HCT116 (cell line): ENCODE measurements around the gene NT5C2. TPM values are rescaled to one million over a fixed set of nuclear protein-coding genes. Genes with fewer than 3 reads are reported as not detected.

ENCODE experiments used
- ATAC-seq: fragments of 200-7000 bp; cut with Tn5 transposase; 2 replicates; pipeline ENCODE4 v1.9.1; 2020; ENCODE audit warnings: mild to moderate bottlenecking, moderate library complexity
- BruUV-seq: library from RNA; stranded (reverse); fragments of 400-500 nt; replicated peaks from 2 replicates; lab custom pipeline; 2021; lab: Mats Ljungman, UMichigan
- CTCF ChIA-PET: fragments of 300-600 bp; sonication (Branson Sonifier 250); formaldehyde crosslinking; loops from one replicate; lab custom pipeline; 2021; ENCODE audit warnings: antibody characterized with exemption; lab: Charles Lee
- POLR2A ChIA-PET: fragments of 300-600, 350-600 bp; sonication (Branson Sonifier 250); formaldehyde crosslinking; loops from one replicate; lab custom pipeline; 2021; ENCODE audit warnings: antibody characterized with exemption; lab: Charles Lee
- RAD21 ChIA-PET, 2 experiments: fragments of 300-600 bp; sonication (Branson Sonifier 250); formaldehyde crosslinking; loops; one replicate each; lab custom pipeline; 2023; ENCODE audit warnings: low total read pairs in 2 of 2; ENCODE audit not compliant: uncharacterized antibody in 2 of 2, unreplicated experiment in 2 of 2, low non-redundant PET in 1 of 2; lab: Charles Lee
- DNase-seq: peaks from one replicate; pipeline ENCODE4 v3.0.0-alpha.2; 2010; ENCODE audit warnings: low read depth, low spot score
- H2AFZ ChIP-seq: fragments of 200-600 bp; shearing (Covaris generic), sonication (generic); 2 replicates; pipeline ENCODE4 v1.6.1; 2017; ENCODE audit warnings: low read depth, mixed run types, mixed read lengths, antibody characterized with exemption, low read length; ENCODE audit not compliant: poor library complexity, severe bottlenecking
- H3K27ac ChIP-seq: 2 replicates; pipeline ENCODE4 v1.5.1; 2012; ENCODE audit warnings: low read depth, low read length
- H3K27me3 ChIP-seq: fragments of 200-600 bp; sonication (generic); 2 replicates; pipeline ENCODE4 v1.6.1; 2016; ENCODE audit warnings: mixed run types, low read length, mixed read lengths; ENCODE audit not compliant: insufficient read depth
- H3K36me3 ChIP-seq, 2 experiments: fragments of 200-500 bp in 1 of 2; fragments of 200-600 bp in 1 of 2; sonication (Bioruptor generic) in 1 of 2; sonication (generic) in 1 of 2; 2 replicates each; pipeline versions ENCODE4 v1.5.1 to v1.6.1; 2014 to 2016; ENCODE audit warnings: low read length in 2 of 2, inconsistent platforms in 1 of 2, mixed read lengths in 1 of 2, mixed run types in 1 of 2; ENCODE audit not compliant: insufficient read depth in 2 of 2, control insufficient read depth in 1 of 2
- H3K4me1 ChIP-seq, 2 experiments: fragments of 200-600 bp in 1 of 2; sonication (generic) in 1 of 2; 2 replicates each; pipeline versions ENCODE4 v1.5.1 to v1.6.1; 2012 to 2017; ENCODE audit warnings: low read length in 2 of 2, inconsistent platforms in 1 of 2, mild to moderate bottlenecking in 1 of 2, mixed read lengths in 1 of 2, mixed run types in 1 of 2, moderate library complexity in 1 of 2; ENCODE audit not compliant: insufficient read depth in 2 of 2, control insufficient read depth in 1 of 2
- H3K4me2 ChIP-seq: fragments of 200-600 bp; sonication (generic); 2 replicates; pipeline ENCODE4 v1.6.1; 2017; ENCODE audit warnings: mixed run types, low read length, mixed read lengths
- H3K4me3 ChIP-seq, 2 experiments: fragments of 200-600 bp in 1 of 2; sonication (generic) in 1 of 2; replicated peaks in 1 of 2; 2 replicates each; pipeline ENCODE4 v1.5.1; 2011 to 2016; ENCODE audit warnings: low read length in 2 of 2, control low read depth in 1 of 2, low read depth in 1 of 2, mild to moderate bottlenecking in 1 of 2, mixed read lengths in 1 of 2, mixed run types in 1 of 2
- H3K79me2 ChIP-seq: fragments of 200-600 bp; sonication (generic); 2 replicates; pipeline ENCODE4 v1.6.1; 2017; ENCODE audit warnings: mild to moderate bottlenecking, mixed run types, low read length, moderate library complexity, mixed read lengths; ENCODE audit not compliant: insufficient read depth
- H3K9ac ChIP-seq: fragments of 200-600 bp; sonication (generic); 2 replicates; pipeline ENCODE4 v1.6.1; 2016; ENCODE audit warnings: low read length, mixed read lengths
- H3K9me2 ChIP-seq: fragments of 200-600 bp; sonication (generic), shearing (Covaris generic); 2 replicates; pipeline ENCODE4 v1.6.1; 2017; ENCODE audit warnings: mixed run types, mild to moderate bottlenecking, moderate library complexity; ENCODE audit not compliant: insufficient read depth
- H3K9me3 ChIP-seq, 2 experiments: fragments of 200-500 bp in 1 of 2; fragments of 200-600 bp in 1 of 2; sonication (Bioruptor generic) in 1 of 2; sonication (generic) in 1 of 2; 2 replicates each; pipeline ENCODE4 v1.6.1; 2014 to 2017; ENCODE audit warnings: low read length in 2 of 2, mixed read lengths in 2 of 2, inconsistent platforms in 1 of 2, low read depth in 1 of 2, mild to moderate bottlenecking in 1 of 2, mixed run types in 1 of 2, moderate library complexity in 1 of 2; ENCODE audit not compliant: control insufficient read depth in 1 of 2, insufficient read depth in 1 of 2
- H4K20me1 ChIP-seq: fragments of 200-600 bp; sonication (generic), shearing (Covaris generic); 2 replicates; pipeline ENCODE4 v1.6.1; 2017; ENCODE audit warnings: mixed run types, mild to moderate bottlenecking, moderate library complexity; ENCODE audit not compliant: insufficient read depth
- CBX3 ChIP-seq: IDR thresholded peaks from 2 replicates; pipeline ENCODE4 v1.6.1; 2012; ENCODE audit warnings: low read depth
- EZH2 ChIP-seq: fragments of 200-600 bp; sonication (generic); IDR thresholded peaks from 2 replicates; pipeline ENCODE4 v1.6.1; 2017; ENCODE audit warnings: antibody characterized with exemption, mixed run types
- JUND ChIP-seq: IDR thresholded peaks from 2 replicates; pipeline ENCODE4 v1.6.1; 2012
- MAX ChIP-seq: IDR thresholded peaks from 2 replicates; pipeline ENCODE4 v1.6.1; 2012
- RAD21 ChIP-seq: IDR thresholded peaks from 2 replicates; pipeline ENCODE4 v1.6.1; 2012; ENCODE audit warnings: low read depth, mild to moderate bottlenecking
- YY1 ChIP-seq: IDR thresholded peaks from 2 replicates; pipeline ENCODE4 v1.6.1; 2011; ENCODE audit warnings: low read length, low read depth, moderate library complexity, mild to moderate bottlenecking; ENCODE audit not compliant: insufficient replicate concordance; ENCODE audit errors: extremely low read depth
- intact Hi-C: fragments of 100-400 bp; cut with micrococcal nuclease; formaldehyde crosslinking; loops from 2 replicates; pipeline ENCODE4 v1.10.0; 2022
- total RNA-seq: library from RNA; stranded (reverse); gene quantifications from one replicate; pipeline ENCODE4 v1.2.1, GENCODE V29; 2021; ENCODE audit not compliant: unreplicated experiment

Gene NT5C2
- total RNA-seq, 1 experiment from 2014 or later, result 63.0 TPM

- Histone ChIP-seq H2AFZ (no peak overlapping the region), H3K27ac (no peak overlapping the region), H3K36me3 (no peaks in the 10 kb centered on the region), H3K4me2 (no peak overlapping the region), H4K20me1 (0 out of 2 replicates have a peak, but pooled peaks cover 16% of the 10 kb centered on the region), H3K9me3 (no peaks in the 10 kb centered on the region), H3K79me2 (peaks cover 31% of the 10 kb centered on the region), H3K27me3 (no peaks in the 10 kb centered on the region), H3K4me1 (no peaks in the 10 kb centered on the region), H3K4me3 (no peak overlapping the region), H3K9me2 (no peaks in the 10 kb centered on the region), H3K9ac (no peak overlapping the region)
- ChIA-PET POLR2A (interaction anchor here (0.8 kb wide), 1 partner anchor 19 kb away, joined by 3 read pairs; no protein-coding TSS in a partner anchor), RAD21 (no interaction called here), CTCF (interaction anchor here (0.9 kb wide), 1 partner anchor 121 kb away, joined by 3 read pairs; no protein-coding TSS in a partner anchor)
- intact Hi-C loops, result no loop called here
- no peak for TF ChIP-seq YY1
- no peak for TF ChIP-seq EZH2
- TF ChIP-seq CBX3, result no peak
- TF ChIP-seq MAX, result no peak
- TF ChIP-seq JUND, result no peak
- DNase-seq (no peak), ATAC-seq (no peak)
- BruUV-seq, result no TSS peak
Measured at GRCh38 chr10:103123282-103124024, 69.6 kb downstream of the NT5C2 start.

- Histone ChIP-seq H3K79me2 (peaks cover 47% of the 10 kb centered on the region), H3K4me1 (no peaks in the 10 kb centered on the region), H3K4me3 (no peak overlapping the region), H3K27me3 (no peaks in the 10 kb centered on the region), H3K36me3 (no peaks in the 10 kb centered on the region), H2AFZ (no peak overlapping the region), H3K9me2 (no peaks in the 10 kb centered on the region), H3K27ac (no peak overlapping the region), H4K20me1 (0 out of 2 replicates have a peak, but pooled peaks cover 14% of the 10 kb centered on the region), H3K9ac (no peak overlapping the region), H3K9me3 (no peaks in the 10 kb centered on the region), H3K4me2 (no peak overlapping the region)
- BruUV-seq, result no TSS peak
- RAD21 ChIA-PET, result no interaction called here
- DNase-seq (no peak), ATAC-seq (no peak)
- no peak for TF ChIP-seq RAD21
- intact Hi-C loops, result no loop called here
- CTCF ChIA-PET, result no interaction called here
- POLR2A ChIA-PET, result no interaction called here
Measured at GRCh38 chr10:103120977-103121735, 71.9 kb downstream of the NT5C2 start.
